K562 (cell line): ENCODE measurements around the gene GRIA1. TPM values are rescaled to one million over a fixed set of nuclear protein-coding genes. Genes with fewer than 3 reads are reported as not detected.

Experiments used
- ATAC-seq: fragments of 200-7000 bp; cut with Tn5 transposase; 3 replicates; pipeline ENCODE4 v1.9.1; 2020; ENCODE audit warnings: moderate library complexity
- BruUV-seq: library from RNA; stranded (reverse); fragments of 400-500 nt; replicated peaks from 2 replicates; lab custom pipeline; 2021; lab: Mats Ljungman, UMichigan
- CTCF ChIA-PET: fragments of 300-600 bp; formaldehyde crosslinking; extraction: SDS; loops from one replicate; lab custom pipeline; 2021; ENCODE audit warnings: low intra/inter-chr PET ratio; lab: Yijun Ruan, JAX
- POLR2A ChIA-PET: fragments of 300-600, 350-650 bp; sonication (Branson Sonifier 250); formaldehyde crosslinking; extraction: SDS; loops from one replicate; lab custom pipeline; 2021; ENCODE audit warnings: antibody characterized with exemption, inconsistent platforms; lab: Yijun Ruan, JAX
- DNase-seq, 4 experiments: peaks; one replicate each; pipeline versions ENCODE4 v3.0.0 to v3.0.0-alpha.2; 2011 to 2018; ENCODE audit warnings: low spot score in 3 of 4, mixed read lengths in 3 of 4; ENCODE audit errors: extremely low read depth in 1 of 4
- FAIRE-seq: peaks from 2 replicates; lab custom pipeline; 2011; peaks lifted over from hg19 to GRCh38; lab: Jason Lieb, UNC
- H2AFZ ChIP-seq: 2 replicates; pipeline ENCODE4 v1.6.0; 2011; ENCODE audit warnings: low read depth, low read length, control low read depth, inconsistent platforms
- H3K27ac ChIP-seq: fragments of 200-600 bp; 3 replicates; pipeline ENCODE4 v1.8.0; 2011; ENCODE audit warnings: low read depth, mild to moderate bottlenecking, control low read depth, inconsistent platforms, low read length, moderate library complexity, mixed read lengths; ENCODE audit errors: extremely low read depth
- H3K27me3 ChIP-seq, 2 experiments: fragments of 300-600 bp in 1 of 2; 2 replicates in 1 of 2; 3 replicates in 1 of 2; pipeline versions ENCODE4 v1.6.0 to v1.8.0; 2011; ENCODE audit warnings: inconsistent platforms in 2 of 2, low read length in 2 of 2, mild to moderate bottlenecking in 1 of 2, mixed read lengths in 1 of 2, moderate library complexity in 1 of 2; ENCODE audit not compliant: control insufficient read depth in 2 of 2, insufficient read depth in 2 of 2
- H3K36me3 ChIP-seq: fragments of 300-600 bp; 3 replicates; pipeline ENCODE4 v1.8.0; 2011; ENCODE audit warnings: mild to moderate bottlenecking, low read length, inconsistent platforms; ENCODE audit not compliant: control insufficient read depth, insufficient read depth
- H3K4me1 ChIP-seq, 2 experiments: fragments of 200-600 bp in 1 of 2; replicated peaks in 1 of 2; 2 replicates in 1 of 2; 3 replicates in 1 of 2; pipeline versions ENCODE4 v1.5.1 to v1.8.0; 2011; ENCODE audit warnings: inconsistent platforms in 2 of 2, low read length in 2 of 2, mild to moderate bottlenecking in 1 of 2, mixed read lengths in 1 of 2, moderate library complexity in 1 of 2; ENCODE audit not compliant: control insufficient read depth in 2 of 2, insufficient read depth in 2 of 2
- H3K4me2 ChIP-seq: 2 replicates; pipeline ENCODE4 v1.6.1; 2011; ENCODE audit warnings: low read length, control low read depth, inconsistent platforms, mixed read lengths; ENCODE audit not compliant: insufficient read depth
- H3K4me3 ChIP-seq: fragments of 200-600 bp; sonication (generic), shearing (Covaris generic); 2 replicates; pipeline ENCODE4 v1.5.1; 2016; ENCODE audit warnings: control low read depth, inconsistent platforms
- H3K79me2 ChIP-seq: fragments of 200-600 bp; 3 replicates; pipeline ENCODE4 v1.8.0; 2011; ENCODE audit warnings: low read length, inconsistent platforms; ENCODE audit not compliant: control insufficient read depth, insufficient read depth
- H3K9ac ChIP-seq, 2 experiments: 2 replicates each; pipeline versions ENCODE4 v1.6.0 to v1.6.1; 2011; ENCODE audit warnings: low read depth in 2 of 2, low read length in 2 of 2, control low read depth in 1 of 2, inconsistent platforms in 1 of 2, mild to moderate bottlenecking in 1 of 2, mixed read lengths in 1 of 2; ENCODE audit not compliant: insufficient read depth in 1 of 2
- H3K9me1 ChIP-seq: one replicate; pipeline ENCODE4 v1.6.0; 2011; ENCODE audit warnings: inconsistent platforms, mild to moderate bottlenecking, low read length, moderate library complexity; ENCODE audit not compliant: control insufficient read depth, insufficient read depth
- H3K9me3 ChIP-seq: replicated peaks from 2 replicates; pipeline ENCODE4 v1.5.1; 2011; ENCODE audit warnings: low read depth, low read length, inconsistent platforms; ENCODE audit not compliant: control insufficient read depth, insufficient read depth
- H4K20me1 ChIP-seq: replicated peaks from 2 replicates; pipeline ENCODE4 v1.6.1; 2011; ENCODE audit warnings: low read length, inconsistent platforms, mixed read lengths; ENCODE audit not compliant: control insufficient read depth, insufficient read depth
- CAMTA2 ChIP-seq: fragments of 250-450 bp; sonication (Bioruptor Pico); conservative IDR thresholded peaks from 2 replicates; pipeline ENCODE4 v1.5.1; 2022
- DMBX1 ChIP-seq: fragments of 250-450 bp; sonication (Bioruptor Pico); IDR thresholded peaks from 2 replicates; pipeline ENCODE4 v1.8.0; 2022; ENCODE audit warnings: inconsistent platforms, mild to moderate bottlenecking, moderate library complexity, borderline replicate concordance
- E2F8 ChIP-seq: fragments of 450-650 bp; IDR thresholded peaks from 2 replicates; pipeline ENCODE4 v1.7.1; 2018; ENCODE audit warnings: mild to moderate bottlenecking, low read depth; ENCODE audit not compliant: partially characterized antibody
- ELK3 ChIP-seq: fragments of 450-650 bp; formaldehyde crosslinking; IDR thresholded peaks from 2 replicates; pipeline ENCODE4 v1.4.0; 2020; ENCODE audit warnings: mild to moderate bottlenecking
- ETV1 ChIP-seq: fragments of 450-650 bp; conservative IDR thresholded peaks from 2 replicates; pipeline ENCODE4 v1.6.1; 2016; ENCODE audit warnings: missing genetic modification characterization, control low read depth, low read depth, missing compliant biosample characterization
- GABPA ChIP-seq: fragments of 200-800 bp; sonication (Bioruptor generic); conservative IDR thresholded peaks from 2 replicates; pipeline ENCODE4 v1.6.1; 2016; ENCODE audit warnings: low read depth, missing genetic modification characterization, missing compliant biosample characterization
- ILK ChIP-seq: fragments of 450-650 bp; IDR thresholded peaks from 2 replicates; pipeline ENCODE4 v1.6.1; 2016; ENCODE audit warnings: missing genetic modification characterization, low read depth, mild to moderate bottlenecking, missing compliant biosample characterization, moderate library complexity, borderline replicate concordance
- PRMT5 ChIP-seq: sonication (generic); formaldehyde crosslinking; IDR thresholded peaks from 2 replicates; pipeline ENCODE4 v1.5.0; 2020; ENCODE audit warnings: missing genetic modification reagents
- RBM14 ChIP-seq: fragments of 200-400 bp; formaldehyde crosslinking; IDR thresholded peaks from 2 replicates; pipeline ENCODE4 v1.6.1; 2018; ENCODE audit warnings: low read depth, mild to moderate bottlenecking, low read length, moderate library complexity, borderline replicate concordance; ENCODE audit not compliant: insufficient read depth
- RFX1 ChIP-seq: fragments of 450-650 bp; IDR thresholded peaks from 2 replicates; pipeline ENCODE4 v1.6.1; 2016; ENCODE audit warnings: mild to moderate bottlenecking, moderate library complexity
- SP2 ChIP-seq: IDR thresholded peaks from 2 replicates; pipeline ENCODE4 v1.6.1; 2011; ENCODE audit warnings: mild to moderate bottlenecking, low read depth, low read length, moderate library complexity; ENCODE audit not compliant: poor library complexity, severe bottlenecking; ENCODE audit errors: extremely low read depth
- U2AF1 ChIP-seq: fragments of 200-400 bp; formaldehyde crosslinking; optimal IDR thresholded peaks from 2 replicates; pipeline ENCODE3; 2017; ENCODE audit warnings: mild to moderate bottlenecking, low read depth, low read length, moderate library complexity
- ZNF23 ChIP-seq: fragments of 250-450 bp; sonication (Bioruptor Pico); IDR thresholded peaks from 2 replicates; pipeline ENCODE4 v1.4.0; 2020; ENCODE audit warnings: mild to moderate bottlenecking
- ZNF699 ChIP-seq: fragments of 250-450 bp; sonication (Bioruptor Pico); IDR thresholded peaks from 2 replicates; pipeline ENCODE4 v1.8.0; 2021; ENCODE audit warnings: mild to moderate bottlenecking, moderate library complexity; ENCODE audit not compliant: insufficient replicate concordance
- ZNF780A ChIP-seq: fragments of 250-450 bp; sonication (Bioruptor Pico); IDR thresholded peaks from 2 replicates; pipeline ENCODE4 v1.5.0; 2021; ENCODE audit warnings: mild to moderate bottlenecking
- in situ Hi-C: fragments of 300-500 bp; cut with MboI; formaldehyde crosslinking; loops from 4 replicates; pipeline ENCODE4 v1.15.0; 2018; ENCODE audit warnings: inconsistent platforms, mixed read lengths
- intact Hi-C: fragments of 100-400 bp; cut with micrococcal nuclease; formaldehyde crosslinking; loops from 2 replicates; pipeline ENCODE4 v1.14.2; 2022
- polyA plus RNA-seq, 8 experiments: library from polyadenylated mRNA; depleted of rRNA in 4 of 8; stranded (reverse) in 5 of 8; unstranded in 3 of 8; fragments of >200 nt; fragmentation: Nextera tagmentation in 2 of 8; fragmentation: Illumina TruSeq in 1 of 8; extraction: Ambion mirVana in 2 of 8; extraction: Trizol in 1 of 8; gene quantifications; 2 replicates each; pipeline versions ENCODE4 v1.2.1 to v1.2.3, GENCODE V29; 2011 to 2014; ENCODE audit warnings: inconsistent platforms in 1 of 8, missing spikeins in 1 of 8
- total RNA-seq, 7 experiments: library from RNA; depleted of rRNA in 6 of 7; stranded (reverse); fragments of >200 nt in 6 of 7; fragmentation: Illumina TruSeq in 2 of 7; extraction: Trizol in 2 of 7; gene quantifications; 2 replicates each; pipeline versions ENCODE4 v1.2.1 to v1.2.3, GENCODE V29; 2011 to 2021; ENCODE audit warnings: low replicate concordance in 1 of 7

GRIA1 gene
- total and polyA plus RNA-seq, 9 of the 15 experiments (the other 6 are each of a cell fraction or from before 2014, with no cell fraction given), result not detected

- H3K27ac ChIP-seq, result no peak overlapping the region
- CTCF ChIA-PET, result no interaction called here
- H3K9ac ChIP-seq, result no peak overlapping the region
- TF ChIP-seq ELK3 (CRISPR knock-in tag), result no peak
- TF ChIP-seq DMBX1 (CRISPR knock-in tag), result no peak
- TF ChIP-seq GABPA, result no peak
- no peak for TF ChIP-seq ZNF23 (CRISPR knock-in tag)
- TF ChIP-seq E2F8, result no peak
- TF ChIP-seq ZNF780A (CRISPR knock-in tag), result no peak
- TF ChIP-seq RFX1, result no peak
- no peak for TF ChIP-seq ILK
- TF ChIP-seq PRMT5, result no peak
- TF ChIP-seq ZNF699 (CRISPR knock-in tag), result no peak
- no peak for TF ChIP-seq ETV1 (tag)
- no peak for TF ChIP-seq CAMTA2 (CRISPR knock-in tag)
- TF ChIP-seq SP2, result no peak
- TF ChIP-seq RBM14, result no peak
- no peak for TF ChIP-seq U2AF1
- in situ Hi-C loops (no loop called here), intact Hi-C loops (no loop called here)
- no peaks in the 10 kb centered on the region for H3K79me2 ChIP-seq
- no peaks in the 10 kb centered on the region for H3K36me3 ChIP-seq
- no peaks in the 10 kb centered on the region for H4K20me1 ChIP-seq
- no peaks in the 10 kb centered on the region for H3K4me1 ChIP-seq
- no peak overlapping the region for H2AFZ ChIP-seq
- no peak overlapping the region for H3K4me3 ChIP-seq
- no peaks in the 10 kb centered on the region; a peak in 2 of 5 replicates for H3K27me3 ChIP-seq
- ATAC-seq (no peak), FAIRE-seq (no peak), DNase-seq (no peak)
- H3K4me2 ChIP-seq, result no peak overlapping the region
- H3K9me3 ChIP-seq, result no peaks in the 10 kb centered on the region
- H3K9me1 ChIP-seq, result no peaks in the 10 kb centered on the region
- POLR2A ChIA-PET, result interaction anchor here (0.6 kb wide), 1 partner anchor 1422 kb away, joined by 4 read pairs; no protein-coding TSS in a partner anchor
- BruUV-seq, result no TSS peak
These were observed 104.3 kb downstream of the GRIA1 start for GRCh38 chr5:153594785-153595184.
